A549 treated with RU486 at 1 μM for 4 hours (cell line): ENCODE data around the gene COG1. TPM values are rescaled to one million over a fixed set of nuclear protein-coding genes. Genes with fewer than 3 reads are reported as not detected.

ENCODE experiments used
- total RNA-seq: library from RNA; stranded (reverse); fragments of 200-300 nt; extraction: Qiagen RNA extraction; gene quantifications from 5 replicates; pipeline ENCODE4 v1.2.3, GENCODE V29; 2022; ENCODE audit warnings: low read depth

The COG1 gene
- total RNA-seq, result 18.7 to 26.6 TPM (median 20.6 TPM) in 5 replicates

GRCh38 chr17:73192894-73193701, at the start of gene COG1:
Gene COG1, plus strand, starts transcription at chr17:73193055. Its CDS starts 15 bp downstream, at chr17:73193070.

Other genes starting within 250 kb of the COG1 start
- gene SLC39A11, start 100.4 kb upstream of the COG1 start, total RNA-seq, result 13.8 to 16.0 TPM (median 14.9 TPM) in 5 replicates
- 0.06 to 0.35 TPM (median 0.13 TPM) in 5 replicates for gene SSTR2, start 28.0 kb upstream of the COG1 start, total RNA-seq
- gene CPSF4L, start 68.8 kb downstream of the COG1 start, total RNA-seq, result not detected in 5 replicates
- 64.3 to 85.6 TPM (median 78.7 TPM) in 5 replicates for gene CDC42EP4, start 118.9 kb downstream of the COG1 start, total RNA-seq